Peyer's patch (tissue), 4 donors: Measurements from ENCODE around the gene INTS1. TPM values are rescaled to one million over a fixed set of nuclear protein-coding genes. Genes with fewer than 3 reads are reported as not detected.

Experiments used
- DNase-seq, 3 donors: peaks; one replicate each; pipeline ENCODE4 v3.0.0-alpha.2; 2017 to 2019
- H3K27ac ChIP-seq, 4 donors: fragments of 200-600 bp; sonication (generic); one replicate each; pipeline ENCODE4 v1.5.1; 2016 to 2019
- H3K27me3 ChIP-seq, 2 donors: fragments of 200-600 bp; sonication (generic); one replicate each; pipeline ENCODE4 v1.5.1; 2019
- H3K36me3 ChIP-seq, 3 donors: fragments of 200-600 bp; sonication (generic); one replicate each; pipeline ENCODE4 v1.5.1; 2016 to 2019
- H3K4me1 ChIP-seq, 4 donors: fragments of 200-600 bp; sonication (generic); one replicate each; pipeline ENCODE4 v1.5.1; 2016 to 2019
- H3K4me3 ChIP-seq, 4 donors: fragments of 200-600 bp; sonication (generic); 1 replicate in 3 of 4; 2 replicates in 1 of 4; pipeline ENCODE4 v1.5.1; 2016 to 2019; ENCODE audit warnings: mild to moderate bottlenecking in 1 of 4
- H3K9me3 ChIP-seq, 4 donors: fragments of 200-600 bp; sonication (generic); one replicate each; pipeline ENCODE4 v1.5.1; 2016 to 2019; ENCODE audit warnings: mild to moderate bottlenecking in 1 of 4
- POLR2A ChIP-seq, 2 donors: fragments of 450-650 bp; IDR thresholded peaks; one replicate each; pipeline ENCODE4 v1.5.1; 2017; ENCODE audit warnings: antibody characterized with exemption in 2 of 2, mild to moderate bottlenecking in 2 of 2, moderate library complexity in 2 of 2
- total RNA-seq, 4 donors: library from RNA; depleted of rRNA; stranded (reverse); fragments of >200 nt; gene quantifications; one replicate each; pipeline ENCODE4 v1.1.0, GENCODE V29; 2016
- TF ChIP-seq, protein P1 (sequence below), 6 experiments: fragments of 450-650 bp in 4 of 6; fragments of 200-600 bp in 2 of 6; sonication (generic) in 1 of 6; IDR thresholded peaks; one replicate each; pipeline ENCODE4 v1.5.1; 2017 to 2019; ENCODE audit warnings: antibody characterized with exemption in 6 of 6, mild to moderate bottlenecking in 3 of 6, moderate library complexity in 1 of 6

INTS1 gene
- total RNA-seq, 4 donors from 2014 or later = 84.4 to 192 (median 108) TPM

DNA sequence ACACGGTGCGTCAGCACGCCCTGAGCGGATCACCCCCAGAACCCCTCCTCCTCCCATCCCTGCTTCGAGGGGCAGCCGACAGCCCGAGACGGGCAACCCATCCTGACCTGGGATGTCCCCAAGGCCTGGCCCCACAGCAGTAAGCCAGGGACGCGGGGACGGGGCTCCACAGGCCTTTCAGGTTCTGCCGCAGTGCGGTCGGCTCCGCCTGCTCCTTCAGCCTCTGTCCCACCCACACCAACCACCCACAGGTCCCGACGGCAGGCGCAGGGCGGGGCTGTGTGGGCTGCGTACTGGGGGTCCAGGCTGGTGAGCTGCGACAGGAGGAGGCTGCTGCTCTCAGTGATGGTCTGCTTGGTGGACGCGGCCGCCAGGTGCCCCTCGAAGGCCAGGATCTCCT is 16.7 kb downstream of the INTS1 start:
- no peak overlapping the region for H3K4me3 ChIP-seq
- peaks cover 0 to 99% (median 0%) of the 10 kb centered on the region in 3 donors for H3K36me3 ChIP-seq
- H3K9me3 ChIP-seq = no peaks in the 10 kb centered on the region

DNA sequence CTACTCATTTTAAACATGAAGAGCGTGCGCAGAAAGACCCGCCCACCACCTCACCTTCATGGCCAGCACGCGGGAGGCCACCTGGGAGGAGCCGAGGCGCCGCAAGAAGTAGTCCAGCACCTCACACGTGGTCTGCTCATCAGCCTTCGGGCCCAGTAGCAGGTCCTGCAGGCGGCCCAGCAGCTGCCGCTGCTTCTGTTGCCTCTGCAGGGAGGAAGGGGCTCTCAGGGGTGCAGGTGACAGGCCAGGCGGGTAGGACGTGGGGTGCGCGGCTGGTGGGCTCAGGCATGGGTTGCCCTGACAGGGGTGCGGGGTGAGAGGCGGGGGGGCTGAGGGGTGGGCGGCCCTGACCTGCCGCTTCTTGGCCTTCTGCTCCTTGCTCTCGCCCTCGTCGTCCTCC is 17.6 kb downstream of the INTS1 start:
- Histone ChIP-seq H3K36me3 (peaks cover 0 to 99% (median 0%) of the 10 kb centered on the region in 3 donors), H3K4me1 (no peaks in the 10 kb centered on the region), H3K27me3 (no peaks in the 10 kb centered on the region), H3K27ac (no peak overlapping the region), H3K9me3 (no peaks in the 10 kb centered on the region), H3K4me3 (no peak overlapping the region)
- TF ChIP-seq, protein P1, sequence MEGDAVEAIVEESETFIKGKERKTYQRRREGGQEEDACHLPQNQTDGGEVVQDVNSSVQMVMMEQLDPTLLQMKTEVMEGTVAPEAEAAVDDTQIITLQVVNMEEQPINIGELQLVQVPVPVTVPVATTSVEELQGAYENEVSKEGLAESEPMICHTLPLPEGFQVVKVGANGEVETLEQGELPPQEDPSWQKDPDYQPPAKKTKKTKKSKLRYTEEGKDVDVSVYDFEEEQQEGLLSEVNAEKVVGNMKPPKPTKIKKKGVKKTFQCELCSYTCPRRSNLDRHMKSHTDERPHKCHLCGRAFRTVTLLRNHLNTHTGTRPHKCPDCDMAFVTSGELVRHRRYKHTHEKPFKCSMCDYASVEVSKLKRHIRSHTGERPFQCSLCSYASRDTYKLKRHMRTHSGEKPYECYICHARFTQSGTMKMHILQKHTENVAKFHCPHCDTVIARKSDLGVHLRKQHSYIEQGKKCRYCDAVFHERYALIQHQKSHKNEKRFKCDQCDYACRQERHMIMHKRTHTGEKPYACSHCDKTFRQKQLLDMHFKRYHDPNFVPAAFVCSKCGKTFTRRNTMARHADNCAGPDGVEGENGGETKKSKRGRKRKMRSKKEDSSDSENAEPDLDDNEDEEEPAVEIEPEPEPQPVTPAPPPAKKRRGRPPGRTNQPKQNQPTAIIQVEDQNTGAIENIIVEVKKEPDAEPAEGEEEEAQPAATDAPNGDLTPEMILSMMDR (IDR thresholded peaks at IDR 0.05) = no peak
- no peak for TF ChIP-seq POLR2A (IDR thresholded peaks at IDR 0.05)
- no peak for DNase-seq

More for the DNA sequence above, 16.7 kb downstream of the INTS1 start:
- no peak for DNase-seq
- H3K4me1 ChIP-seq = no peaks in the 10 kb centered on the region
- no peaks in the 10 kb centered on the region for H3K27me3 ChIP-seq
- no peak overlapping the region for H3K27ac ChIP-seq
- TF ChIP-seq, protein P1 (IDR thresholded peaks at IDR 0.05) = no peak
- no peak for TF ChIP-seq POLR2A (IDR thresholded peaks at IDR 0.05)

DNA sequence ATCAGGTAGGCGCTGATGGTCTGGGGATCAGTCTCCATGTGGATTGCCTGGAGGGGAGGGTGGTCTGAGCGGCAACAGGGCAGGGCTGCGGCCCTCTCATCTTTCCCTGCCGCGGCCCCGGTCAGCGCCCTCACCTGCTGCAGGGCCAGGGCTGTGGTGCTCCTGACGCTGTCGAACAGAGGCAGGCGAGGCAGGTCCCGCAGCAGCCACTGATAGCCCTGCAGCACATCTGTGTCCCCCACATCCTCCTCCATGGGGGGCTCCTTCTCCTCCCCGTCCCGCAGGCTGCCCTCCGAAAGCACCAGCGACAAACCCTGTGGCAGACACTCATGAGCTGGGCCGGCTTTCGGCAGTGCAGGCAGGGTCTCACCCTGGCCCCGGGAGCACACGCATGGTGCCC is 19.0 kb downstream of the INTS1 start:
- Histone ChIP-seq H3K27ac (no peak overlapping the region), H3K36me3 (peaks cover 0 to 99% (median 0%) of the 10 kb centered on the region in 3 donors), H3K4me3 (no peak overlapping the region), H3K9me3 (no peaks in the 10 kb centered on the region), H3K27me3 (no peaks in the 10 kb centered on the region), H3K4me1 (no peaks in the 10 kb centered on the region)
- no peak for DNase-seq
- TF ChIP-seq, protein P1 (IDR thresholded peaks at IDR 0.05) = no peak
- no peak for TF ChIP-seq POLR2A (IDR thresholded peaks at IDR 0.05)

DNA sequence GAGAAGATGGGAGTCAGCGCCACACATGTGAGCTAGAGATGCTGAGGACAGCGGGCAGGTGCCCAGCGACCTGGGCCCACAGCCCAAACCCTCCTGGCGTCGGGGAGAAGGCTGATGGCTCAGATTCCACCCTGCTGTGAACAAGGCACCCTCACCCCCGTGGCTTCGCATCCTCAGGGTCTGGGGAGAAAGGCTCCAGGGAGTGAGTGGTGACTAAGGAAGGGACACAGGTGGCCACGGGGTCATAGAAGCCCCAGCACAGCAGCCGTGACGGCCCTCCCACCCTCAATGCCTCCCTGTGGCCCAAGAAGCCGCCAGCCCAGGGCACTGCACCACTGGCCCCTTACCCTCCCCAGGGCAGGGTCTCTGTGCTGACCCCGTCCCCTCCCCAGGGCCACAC is 19.6 kb downstream of the INTS1 start:
- no peak for TF ChIP-seq POLR2A (IDR thresholded peaks at IDR 0.05)
- TF ChIP-seq, protein P1 (IDR thresholded peaks at IDR 0.05) = no peak
- DNase-seq = no peak
- no peak overlapping the region for H3K4me3 ChIP-seq
- no peaks in the 10 kb centered on the region for H3K9me3 ChIP-seq
- no peaks in the 10 kb centered on the region for H3K27me3 ChIP-seq
- H3K36me3 ChIP-seq = peaks cover 0 to 98% (median 0%) of the 10 kb centered on the region in 3 donors
- H3K4me1 ChIP-seq = no peaks in the 10 kb centered on the region
- no peak overlapping the region for H3K27ac ChIP-seq

DNA sequence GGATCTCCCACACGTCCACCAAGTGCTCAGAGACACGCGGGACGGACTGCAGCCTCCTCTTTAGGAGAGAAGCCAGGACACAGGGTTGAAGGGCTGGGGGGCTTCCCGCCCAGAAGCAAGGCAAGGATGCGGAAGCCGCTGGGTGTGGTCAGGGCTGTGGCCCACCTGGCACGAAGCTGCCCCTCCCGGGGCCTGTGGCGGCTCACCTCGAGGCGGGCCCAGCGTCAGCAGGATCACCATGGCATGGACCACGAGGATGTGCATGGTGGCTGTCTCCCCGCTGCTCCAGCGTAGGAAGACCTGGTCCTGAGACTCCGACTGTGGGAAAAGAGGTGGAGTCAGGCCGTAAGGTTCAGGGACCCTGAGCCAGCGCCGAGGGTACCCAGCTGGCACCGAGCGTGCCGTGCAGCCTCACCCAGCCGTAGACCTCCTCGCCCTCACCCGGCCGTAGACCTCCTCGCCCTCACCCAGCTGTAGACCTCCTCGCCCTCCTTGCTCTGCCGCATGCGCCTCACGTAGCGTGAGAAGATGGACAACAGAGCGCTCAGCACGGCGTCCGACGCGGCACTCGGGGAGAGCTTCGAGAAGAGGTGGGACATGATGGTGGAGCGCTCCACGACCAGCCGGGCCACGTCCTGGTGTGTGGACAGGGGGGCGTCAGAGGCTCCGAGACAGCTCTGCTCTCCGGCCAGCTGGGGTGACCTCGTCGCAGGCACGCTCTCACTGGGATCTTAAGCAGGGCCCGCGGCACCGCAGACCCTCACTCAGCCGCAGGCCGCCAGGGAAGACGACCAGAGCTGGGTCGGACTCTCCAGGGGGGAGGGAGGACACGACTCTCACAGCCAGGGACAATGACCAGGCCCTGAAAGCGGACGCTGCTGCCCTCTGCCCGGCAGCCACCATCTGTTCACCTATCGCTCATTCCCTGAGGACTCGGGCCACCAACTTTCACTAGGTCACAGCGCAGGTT is 20.4 kb downstream of the INTS1 start:
- Histone ChIP-seq H3K27me3 (no peaks in the 10 kb centered on the region), H3K27ac (no peak overlapping the region), H3K4me1 (no peaks in the 10 kb centered on the region), H3K36me3 (peaks cover 0 to 98% (median 0%) of the 10 kb centered on the region in 3 donors), H3K9me3 (no peaks in the 10 kb centered on the region), H3K4me3 (no peak overlapping the region)
- no peak for TF ChIP-seq POLR2A (IDR thresholded peaks at IDR 0.05)
- TF ChIP-seq, protein P1 (IDR thresholded peaks at IDR 0.05) = no peak
- DNase-seq = no peak
